ENCODE measurements around the gene PLA2G4C.

Gene PLA2G4C

GRCh38 chr19:48043675-48044258 is 66.8 kb downstream of the PLA2G4C start, which contains the start of gene CABP5:
Gene CABP5, minus strand, starts transcription at chr19:48044079. Its CDS starts 157 bp downstream, at chr19:48043922.
- Mint-ChIP-seq H3K27me3 (peaks cover 36% of the 10 kb centered on the region), H3K4me1 (no peaks in the 10 kb centered on the region), H3K27ac (no peak within 1 kb of the TSS), H3K4me3 (no peak within 1 kb of the TSS), H3K9me3 (no peaks in the 10 kb centered on the region), H3K36me3 (no peaks in the 10 kb centered on the region)

DNA sequence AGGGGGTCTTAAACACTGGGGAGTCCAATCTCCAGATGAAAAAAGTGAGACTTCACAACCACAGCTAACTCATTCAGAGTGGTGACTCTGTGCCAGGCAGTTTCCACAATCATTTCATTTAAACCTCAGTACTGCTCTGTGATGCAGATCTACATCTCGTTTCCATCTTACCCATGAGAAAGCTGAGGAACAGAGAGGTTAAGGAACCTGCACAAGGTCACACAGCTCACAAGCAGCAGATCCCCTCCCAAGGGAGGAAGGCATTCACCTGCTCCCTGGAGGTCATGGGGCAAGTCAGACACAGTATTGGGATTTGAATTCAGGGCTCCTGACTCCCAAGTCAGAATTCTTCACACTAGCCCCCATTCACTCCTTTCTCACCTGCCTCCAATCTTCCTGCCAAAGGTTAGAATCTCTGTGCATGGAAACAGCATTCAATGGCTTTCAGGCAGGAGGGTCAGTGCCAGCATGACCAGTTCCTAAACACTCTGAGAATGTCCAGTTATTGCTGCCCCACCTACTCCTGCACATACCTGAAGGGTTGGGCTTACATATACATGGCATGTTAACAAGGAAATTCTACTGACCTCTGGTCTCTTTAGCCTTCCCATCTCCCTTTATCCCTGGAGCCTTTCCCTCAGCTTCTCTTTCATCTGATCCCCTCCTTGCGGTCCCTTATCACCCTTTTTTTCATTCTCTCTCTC is 68.6 kb downstream of the PLA2G4C start:
- no peak overlapping the region for H3K4me3 Mint-ChIP-seq
- H3K36me3 Mint-ChIP-seq = no peaks in the 10 kb centered on the region
- no peaks in the 10 kb centered on the region for H3K9me3 Mint-ChIP-seq
- peaks cover 37% of the 10 kb centered on the region for H3K27me3 Mint-ChIP-seq
- H3K27ac Mint-ChIP-seq = no peak overlapping the region
- no peaks in the 10 kb centered on the region for H3K4me1 Mint-ChIP-seq

DNA sequence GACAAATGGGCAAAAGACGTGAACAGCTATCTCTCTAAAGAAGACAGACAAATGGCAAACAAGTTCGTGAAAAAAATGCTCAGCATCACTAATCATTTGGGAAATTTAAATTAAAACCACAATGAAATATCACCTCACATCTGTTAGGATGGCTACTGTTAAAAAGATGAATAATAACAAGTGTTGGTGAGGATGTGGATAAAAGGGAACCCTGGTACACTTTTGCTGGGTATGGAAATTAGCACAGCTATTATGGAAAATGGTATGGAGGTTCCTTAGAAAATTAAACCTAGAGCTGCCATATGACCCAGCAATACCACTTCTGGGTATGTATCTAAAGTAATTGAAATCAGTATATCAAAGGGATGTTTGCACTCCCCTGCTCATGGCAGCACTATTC is 73.9 kb downstream of the PLA2G4C start:
- no peak overlapping the region for H3K27ac Mint-ChIP-seq
- H3K36me3 Mint-ChIP-seq = no peaks in the 10 kb centered on the region
- no peaks in the 10 kb centered on the region for H3K4me1 Mint-ChIP-seq
- H3K4me3 Mint-ChIP-seq = no peak overlapping the region
- H3K9me3 Mint-ChIP-seq = peaks cover 9% of the 10 kb centered on the region
- H3K27me3 Mint-ChIP-seq = peaks cover 28% of the 10 kb centered on the region

- Mint-ChIP-seq H3K36me3 (no peaks in the 10 kb centered on the region), H3K27me3 (peaks cover 14% of the 10 kb centered on the region), H3K9me3 (peaks cover 9% of the 10 kb centered on the region), H3K4me1 (no peaks in the 10 kb centered on the region), H3K27ac (no peak overlapping the region), H3K4me3 (no peak overlapping the region)
Observed at GRCh38 chr19:48033604-48034003, 77.0 kb downstream of the PLA2G4C start.

GRCh38 chr19:48030073-48030472 is 80.5 kb downstream of the PLA2G4C start:
- no peaks in the 10 kb centered on the region for H3K36me3 Mint-ChIP-seq
- peaks cover 14% of the 10 kb centered on the region for H3K27me3 Mint-ChIP-seq
- H3K4me1 Mint-ChIP-seq = no peaks in the 10 kb centered on the region
- no peaks in the 10 kb centered on the region for H3K9me3 Mint-ChIP-seq
- no peak overlapping the region for H3K27ac Mint-ChIP-seq
- no peak overlapping the region for H3K4me3 Mint-ChIP-seq

- no peaks in the 10 kb centered on the region for H3K4me1 Mint-ChIP-seq
- no peak overlapping the region for H3K27ac Mint-ChIP-seq
- no peaks in the 10 kb centered on the region for H3K36me3 Mint-ChIP-seq
- no peak overlapping the region for H3K4me3 Mint-ChIP-seq
- peaks cover 18% of the 10 kb centered on the region for H3K27me3 Mint-ChIP-seq
- H3K9me3 Mint-ChIP-seq = no peaks in the 10 kb centered on the region
Observed at GRCh38 chr19:48029431-48029830, 81.2 kb downstream of the PLA2G4C start.

- peaks cover 30% of the 10 kb centered on the region for H3K27me3 Mint-ChIP-seq
- no peaks in the 10 kb centered on the region for H3K9me3 Mint-ChIP-seq
- no peak overlapping the region for H3K4me3 Mint-ChIP-seq
- H3K36me3 Mint-ChIP-seq = no peaks in the 10 kb centered on the region
- H3K4me1 Mint-ChIP-seq = no peaks in the 10 kb centered on the region
- no peak overlapping the region for H3K27ac Mint-ChIP-seq
Observed at GRCh38 chr19:48025480-48025879, 85.1 kb downstream of the PLA2G4C start.

DNA sequence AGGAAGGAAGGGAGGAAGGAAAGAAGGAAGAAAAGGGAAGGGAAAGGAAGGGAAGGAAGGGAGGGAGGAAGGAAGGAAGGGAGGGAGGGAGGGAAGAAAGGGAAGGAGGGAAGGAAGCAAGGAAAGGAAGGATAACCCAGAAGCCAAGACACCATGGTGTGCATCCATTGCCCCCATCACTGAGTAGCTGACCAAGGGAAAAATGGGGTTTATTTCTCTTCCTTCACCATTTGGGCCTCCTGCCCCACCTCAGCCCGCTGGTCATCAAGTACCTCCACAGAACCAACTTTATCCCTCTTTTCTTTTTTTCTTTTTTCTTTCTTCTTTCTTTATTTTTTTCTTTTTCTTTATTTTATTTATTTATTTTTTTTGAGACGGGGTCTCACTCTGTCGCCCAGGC is 87.1 kb downstream of the PLA2G4C start:
- Mint-ChIP-seq H3K4me3 (no peak overlapping the region), H3K27ac (no peak overlapping the region), H3K9me3 (no peaks in the 10 kb centered on the region), H3K27me3 (peaks cover 30% of the 10 kb centered on the region), H3K4me1 (no peaks in the 10 kb centered on the region), H3K36me3 (no peaks in the 10 kb centered on the region)

- no peak overlapping the region for H3K27ac Mint-ChIP-seq
- no peaks in the 10 kb centered on the region for H3K9me3 Mint-ChIP-seq
- peaks cover 31% of the 10 kb centered on the region for H3K27me3 Mint-ChIP-seq
- H3K4me3 Mint-ChIP-seq = no peak overlapping the region
- H3K4me1 Mint-ChIP-seq = no peaks in the 10 kb centered on the region
- no peaks in the 10 kb centered on the region for H3K36me3 Mint-ChIP-seq
Observed at GRCh38 chr19:48023011-48023410, 87.6 kb downstream of the PLA2G4C start.

DNA sequence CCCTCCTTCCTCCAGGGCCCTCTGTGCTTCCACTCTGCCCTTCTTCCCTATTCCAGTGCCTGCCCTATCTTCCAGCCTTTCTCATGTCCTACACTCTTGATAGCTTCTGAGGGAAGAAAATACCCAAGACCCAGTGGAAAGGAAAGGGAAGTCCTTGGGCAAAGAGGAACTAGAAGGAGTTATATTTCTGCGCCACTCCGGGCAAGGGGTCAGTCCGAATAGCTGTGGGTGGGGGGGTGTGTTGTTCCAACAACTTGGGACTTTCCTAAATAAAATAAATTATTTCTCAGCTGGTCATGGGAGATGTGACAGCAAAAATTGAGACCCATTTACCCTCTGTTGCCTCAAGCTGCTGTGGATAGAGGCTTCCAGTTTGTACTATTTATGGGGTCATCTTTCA is 89.9 kb downstream of the PLA2G4C start:
- Mint-ChIP-seq H3K4me1 (no peaks in the 10 kb centered on the region), H3K27ac (no peak overlapping the region), H3K9me3 (no peaks in the 10 kb centered on the region), H3K27me3 (peaks cover 32% of the 10 kb centered on the region), H3K4me3 (no peak overlapping the region), H3K36me3 (no peaks in the 10 kb centered on the region)

DNA sequence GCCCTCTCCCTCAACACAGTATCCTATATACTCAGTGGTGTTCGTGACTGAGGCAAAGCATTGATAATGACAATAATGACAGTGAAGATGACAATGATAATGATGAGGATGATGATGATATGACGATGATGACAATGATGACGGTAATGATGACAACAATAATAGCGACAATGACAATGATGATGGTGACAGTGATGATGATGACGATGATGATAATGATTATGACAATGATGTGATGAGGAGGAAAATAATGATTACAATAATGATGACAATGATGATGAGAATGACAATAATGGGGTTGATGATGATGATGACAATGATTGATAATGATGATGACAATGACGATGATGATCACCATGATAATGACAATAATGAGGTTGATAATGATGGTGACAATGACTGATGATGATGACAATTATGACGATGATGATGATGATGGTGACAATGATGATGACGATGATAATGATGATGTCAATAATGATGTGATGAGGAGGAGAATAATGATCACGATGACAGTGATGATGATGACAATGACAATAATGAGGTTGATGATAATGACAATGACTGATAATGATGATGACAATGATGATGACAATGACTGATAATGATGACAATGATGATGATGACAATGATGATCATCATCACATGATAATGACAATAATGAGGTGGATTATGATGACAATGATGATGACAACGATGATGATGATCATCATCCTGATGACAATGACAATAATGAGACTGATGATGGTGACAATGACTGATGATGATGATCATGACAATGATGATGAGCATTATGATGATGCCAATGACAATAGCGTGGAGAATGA is 99.5 kb downstream of the PLA2G4C start:
- Mint-ChIP-seq H3K27ac (no peak overlapping the region), H3K9me3 (no peaks in the 10 kb centered on the region), H3K27me3 (peaks cover 4% of the 10 kb centered on the region), H3K4me3 (no peak overlapping the region), H3K4me1 (no peaks in the 10 kb centered on the region), H3K36me3 (no peaks in the 10 kb centered on the region)

DNA sequence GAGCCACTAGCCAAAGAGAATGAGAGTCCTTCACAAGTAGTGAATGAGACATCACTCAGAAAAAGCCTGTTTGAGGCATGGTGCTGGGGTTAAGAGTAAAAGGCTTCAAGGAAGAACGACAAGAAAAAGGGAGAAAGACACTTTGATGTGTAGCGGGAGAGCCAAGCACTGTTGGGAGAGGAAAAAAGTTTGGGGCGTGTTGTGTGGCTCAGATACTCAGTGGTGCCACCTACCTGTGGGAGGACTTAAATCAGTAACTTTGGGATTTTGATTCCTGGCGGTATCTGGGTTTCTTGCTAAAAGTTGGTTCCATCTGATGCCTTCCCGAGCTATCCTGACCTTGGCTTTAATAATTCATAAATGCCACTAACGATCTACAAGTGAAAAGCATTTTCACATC is 103.9 kb downstream of the PLA2G4C start:
- Mint-ChIP-seq H3K27me3 (peaks cover 8% of the 10 kb centered on the region), H3K27ac (no peak overlapping the region), H3K9me3 (no peaks in the 10 kb centered on the region), H3K36me3 (no peaks in the 10 kb centered on the region), H3K4me1 (no peaks in the 10 kb centered on the region), H3K4me3 (no peak overlapping the region)

DNA sequence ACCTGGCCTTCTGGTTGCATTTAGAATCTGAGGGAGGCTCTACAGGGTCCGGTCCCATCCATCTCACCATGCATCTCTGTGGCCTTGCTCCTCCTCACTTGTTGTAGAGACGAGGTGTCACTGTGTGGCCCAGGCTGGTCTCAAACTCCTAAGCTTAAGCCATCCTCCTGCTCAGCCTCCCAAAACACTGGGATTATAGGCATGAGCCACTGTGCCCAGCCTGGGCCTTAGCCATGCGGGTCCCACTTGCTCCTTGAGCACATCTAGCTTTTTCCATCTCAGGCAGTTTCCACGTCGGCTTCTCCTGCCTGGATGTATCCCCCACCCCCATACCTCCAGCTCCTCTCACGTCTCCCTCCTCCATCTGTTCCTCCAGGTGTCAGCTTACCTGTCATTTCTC is 106.4 kb downstream of the PLA2G4C start:
- peaks cover 8% of the 10 kb centered on the region for H3K27me3 Mint-ChIP-seq
- H3K36me3 Mint-ChIP-seq = no peaks in the 10 kb centered on the region
- no peaks in the 10 kb centered on the region for H3K4me1 Mint-ChIP-seq
- no peak overlapping the region for H3K4me3 Mint-ChIP-seq
- no peak overlapping the region for H3K27ac Mint-ChIP-seq
- no peaks in the 10 kb centered on the region for H3K9me3 Mint-ChIP-seq

DNA sequence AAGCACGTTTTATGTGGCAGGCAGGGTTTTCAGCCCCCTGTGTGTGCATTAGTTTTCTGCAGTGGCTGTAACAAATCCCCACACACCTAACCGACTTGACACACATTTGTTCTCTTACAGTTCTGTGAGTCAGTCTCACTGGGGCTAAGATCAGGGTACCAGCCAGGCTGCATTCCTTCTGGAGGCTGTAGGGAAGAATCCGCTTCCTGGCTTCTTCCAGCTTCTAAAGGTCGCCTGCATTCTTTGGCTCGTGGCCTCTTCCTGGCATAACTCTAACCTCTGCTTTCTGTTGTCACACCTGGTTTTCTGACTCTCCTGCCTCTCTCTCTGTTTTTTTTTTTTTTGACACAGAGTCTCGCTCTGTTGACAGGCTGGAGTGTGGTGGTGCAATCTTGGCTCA is 109.8 kb downstream of the PLA2G4C start:
- no peaks in the 10 kb centered on the region for H3K36me3 Mint-ChIP-seq
- H3K4me3 Mint-ChIP-seq = no peak overlapping the region
- no peak overlapping the region for H3K27ac Mint-ChIP-seq
- no peaks in the 10 kb centered on the region for H3K4me1 Mint-ChIP-seq
- peaks cover 5% of the 10 kb centered on the region for H3K27me3 Mint-ChIP-seq
- H3K9me3 Mint-ChIP-seq = no peaks in the 10 kb centered on the region

- no peak overlapping the region for H3K4me3 Mint-ChIP-seq
- no peaks in the 10 kb centered on the region for H3K9me3 Mint-ChIP-seq
- H3K27me3 Mint-ChIP-seq = peaks cover 4% of the 10 kb centered on the region
- no peaks in the 10 kb centered on the region for H3K36me3 Mint-ChIP-seq
- H3K27ac Mint-ChIP-seq = no peak overlapping the region
- no peaks in the 10 kb centered on the region for H3K4me1 Mint-ChIP-seq
Observed at GRCh38 chr19:47998800-47999199, 111.8 kb downstream of the PLA2G4C start.

Data from activated naive CD4-positive, alpha-beta T cell treated with anti-CD3 and anti-CD28 coated beads, Interleukin-2, amount 50 U/mL, for 24 hours (primary cell).